Left cardiac atrium (tissue), 4 donors: Measurements from ENCODE around the gene ESD. TPM values are rescaled to one million over a fixed set of nuclear protein-coding genes. Genes with fewer than 3 reads are reported as not detected.

Source experiments
- ATAC-seq, 2 donors: fragments of 200-7000 bp; cut with Tn5 transposase; one replicate each; pipeline ENCODE4 v1.9.1; 2020; ENCODE audit warnings: mild to moderate bottlenecking in 2 of 2, moderate library complexity in 2 of 2
- DNase-seq: peaks from one replicate; pipeline ENCODE4 v3.0.0-alpha.2; 2020
- intact Hi-C, 2 donors: fragments of 100-400 bp; cut with DNase I; formaldehyde crosslinking; loops; one replicate each; pipeline versions ENCODE4 v1.14.1 to v1.15.1; 2022 to 2023
- total RNA-seq, 2 donors: library from RNA; stranded (reverse); fragmentation: NEBNext Ultra II Directional; extraction: Animal tissue kit (Norgen Biotek cat#: 25700); gene quantifications; one replicate each; pipeline ENCODE4 v1.2.1, GENCODE V29; 2021
- donor health status: DM: no; HTN: yes; CAD: no.
- donor health status: DM: no; HTN: yes; CAD: no; lungs with severe emphysema.
- donor health status: DM: yes; HTN: yes; CAD: no.
- donor health status: Dilated cardiomyopathy.

Gene ESD
- total RNA-seq, 2 donors from 2014 or later = 100 to 107 TPM

DNA sequence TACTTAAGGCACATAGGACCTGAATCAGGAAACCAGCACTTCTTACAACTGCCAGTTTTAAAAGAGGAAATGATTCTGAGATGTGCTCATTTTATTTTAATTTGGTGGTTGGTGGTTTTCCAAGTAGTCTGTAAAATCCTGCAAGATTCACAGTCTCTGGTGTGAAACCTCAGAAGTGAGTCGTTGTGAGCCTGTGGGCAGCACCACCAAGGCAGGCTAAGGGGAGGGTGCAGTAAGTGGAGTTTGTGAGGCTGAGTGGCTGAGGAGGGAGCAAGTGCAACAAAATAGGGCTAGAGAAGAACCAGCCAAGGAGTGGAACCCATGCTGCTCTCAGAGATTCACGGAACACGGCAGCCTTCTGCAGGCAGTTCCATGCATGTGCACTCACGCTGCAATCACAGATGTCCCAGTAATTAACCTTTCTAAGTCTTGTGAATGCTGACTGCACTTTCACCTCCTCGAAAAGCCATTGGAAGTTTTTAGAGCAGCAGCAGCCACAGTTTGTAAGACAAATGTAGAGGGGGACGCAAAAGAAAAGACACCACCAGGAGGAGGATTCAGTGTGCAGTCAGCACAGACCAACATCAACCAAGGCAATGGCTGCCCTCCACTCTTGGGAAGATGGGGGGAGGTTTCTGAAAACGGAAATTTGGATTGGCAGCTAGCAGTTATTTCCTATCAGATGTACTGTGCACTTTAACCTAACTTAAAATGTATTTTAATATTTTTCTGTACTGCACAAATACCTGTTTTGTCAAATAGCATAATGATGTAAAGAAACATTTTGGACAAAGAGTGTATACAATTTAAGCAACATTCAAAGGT, 44.9 kb downstream of the ESD start:
- intact Hi-C loops = no loop called here
- DNase-seq (no peak), ATAC-seq (peak; percentile 64 to 76)

DNA sequence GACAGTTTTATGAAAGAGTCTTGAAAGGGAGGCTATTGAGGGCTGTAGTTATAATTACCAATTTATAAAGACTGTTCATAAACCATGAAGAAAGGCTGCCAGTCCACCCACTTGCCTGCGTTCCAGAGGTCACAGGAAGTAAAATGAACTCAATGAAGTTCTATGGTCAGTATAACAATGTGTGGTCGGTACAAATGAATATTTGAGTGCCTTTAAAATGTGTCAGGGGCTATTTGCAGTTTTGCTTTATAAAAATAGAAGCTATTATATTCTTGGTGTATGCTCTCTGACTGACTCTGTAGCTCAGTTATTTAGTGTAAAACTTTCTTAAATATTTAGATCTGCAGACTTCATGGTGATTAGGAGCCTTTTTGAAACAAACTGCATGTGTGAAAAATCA, 47.0 kb downstream of the ESD start:
- intact Hi-C loops = no loop called here
- ATAC-seq = no peak
- DNase-seq = no peak

- intact Hi-C loops = no loop called here
- no peak for ATAC-seq
- no peak for DNase-seq
These were observed 48.7 kb downstream of the ESD start for GRCh38 chr13:46748300-46748699.

- DNase-seq = no peak
- no peak for ATAC-seq
- intact Hi-C loops = no loop called here
These were observed 49.7 kb downstream of the ESD start for GRCh38 chr13:46747031-46747820.

DNA sequence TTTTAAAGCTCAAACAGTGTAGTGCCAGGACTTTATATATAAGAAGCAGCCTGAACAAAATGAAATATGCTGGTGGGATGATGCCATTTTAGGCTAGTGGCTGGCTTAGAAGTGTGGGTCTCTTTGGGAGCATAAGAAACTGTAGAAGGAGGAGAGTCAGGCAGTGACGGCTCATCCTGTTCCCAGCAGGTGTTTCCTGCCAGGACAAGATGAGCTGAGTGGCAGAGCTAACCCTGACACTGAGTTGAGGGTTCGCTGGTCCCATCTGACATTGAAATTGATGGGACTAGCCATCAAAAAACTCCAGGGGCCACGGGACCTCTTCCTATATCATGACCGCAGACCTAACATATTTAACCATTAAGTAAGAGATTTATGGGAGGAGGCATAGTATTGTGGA, 51.3 kb downstream of the ESD start:
- DNase-seq = no peak
- intact Hi-C loops = no loop called here
- ATAC-seq = no peak

DNA sequence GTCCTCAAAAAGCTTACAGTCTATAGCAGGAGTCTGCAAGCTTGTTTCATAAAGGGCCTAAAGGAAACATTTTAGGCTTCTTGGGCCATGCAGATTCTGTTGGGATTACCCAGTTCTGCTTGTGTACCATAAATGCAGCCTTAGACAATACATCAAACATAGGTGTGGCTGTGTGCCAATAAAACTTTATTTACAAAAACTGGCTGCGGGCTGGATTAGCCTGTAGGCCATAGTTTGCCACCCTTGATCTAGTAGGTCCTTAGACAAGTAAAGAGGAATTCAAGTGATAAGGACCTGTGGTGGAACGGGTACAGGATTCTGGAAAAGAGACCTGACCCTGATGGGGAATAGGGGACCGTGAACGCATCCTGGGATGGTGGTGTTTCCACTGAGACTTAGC, 51.9 kb downstream of the ESD start:
- ATAC-seq = no peak

GRCh38 chr13:46743191-46743590, 53.8 kb downstream of the ESD start:
- ATAC-seq (no peak), DNase-seq (no peak)
- intact Hi-C loops = no loop called here

More for the DNA sequence above, 51.9 kb downstream of the ESD start:
- intact Hi-C loops = no loop called here
- DNase-seq = no peak

DNA sequence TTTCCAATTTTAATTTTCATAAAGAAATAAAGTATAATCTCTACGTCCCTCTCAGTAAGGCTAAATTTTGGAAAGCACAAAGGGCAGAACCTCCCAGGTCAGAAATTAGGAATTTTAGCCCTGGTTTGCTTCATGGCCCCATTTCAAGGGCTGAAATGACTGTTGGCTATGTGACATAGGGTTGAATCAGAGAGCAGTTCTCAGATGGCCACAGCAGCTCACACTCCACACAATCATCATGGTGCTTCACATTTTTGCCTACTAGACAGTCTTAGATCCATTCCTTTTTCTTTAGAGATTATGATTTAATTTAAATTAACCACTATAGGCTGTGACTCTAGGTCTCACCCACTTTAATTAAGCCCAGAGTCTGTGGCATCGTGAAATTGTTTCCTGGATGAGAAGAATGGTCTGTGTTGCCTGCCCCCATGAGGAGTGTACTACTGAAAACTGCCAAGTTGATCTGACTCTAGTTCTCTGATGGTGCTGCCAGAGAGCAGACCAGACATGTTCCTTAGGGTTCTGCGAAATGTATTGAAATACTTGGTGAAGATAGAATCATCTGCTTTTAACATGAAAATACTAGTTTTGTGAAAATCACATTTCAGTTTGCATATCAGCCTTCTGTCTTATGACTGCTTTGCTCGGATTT, 57.4 kb downstream of the ESD start:
- DNase-seq (no peak), ATAC-seq (no peak)
- intact Hi-C loops = no loop called here

GRCh38 chr13:46738766-46739165, 58.2 kb downstream of the ESD start:
- DNase-seq (no peak), ATAC-seq (no peak)
- intact Hi-C loops = no loop called here

- no peak for DNase-seq
- intact Hi-C loops = no loop called here
These were observed 58.9 kb downstream of the ESD start for GRCh38 chr13:46738055-46738454.

GRCh38 chr13:46736541-46737310, 60.2 kb downstream of the ESD start:
- ATAC-seq = no peak
- intact Hi-C loops = no loop called here
- DNase-seq = no peak

More at GRCh38 chr13:46738055-46738454, 58.9 kb downstream of the ESD start:
- ATAC-seq = no peak

DNA sequence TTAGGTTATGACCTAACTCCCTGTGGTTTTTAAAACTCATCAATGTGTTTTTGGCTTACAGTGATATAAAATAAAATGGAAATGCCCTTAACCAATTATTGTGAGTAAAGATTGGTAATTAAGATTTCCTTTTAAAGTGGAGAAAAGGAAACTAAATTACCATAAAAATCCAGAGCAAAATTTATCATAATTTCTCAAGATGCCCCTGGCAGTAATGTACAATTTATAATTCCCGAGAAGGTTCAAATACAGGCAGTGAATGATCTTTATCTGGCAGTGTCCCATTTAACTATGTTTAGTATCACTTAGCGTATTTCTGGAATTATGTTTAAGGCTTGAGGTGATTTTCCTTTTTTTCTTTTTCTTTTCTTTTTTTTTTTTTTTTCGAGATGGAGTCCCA, 61.5 kb downstream of the ESD start:
- DNase-seq = no peak
- intact Hi-C loops = no loop called here
- no peak for ATAC-seq

DNA sequence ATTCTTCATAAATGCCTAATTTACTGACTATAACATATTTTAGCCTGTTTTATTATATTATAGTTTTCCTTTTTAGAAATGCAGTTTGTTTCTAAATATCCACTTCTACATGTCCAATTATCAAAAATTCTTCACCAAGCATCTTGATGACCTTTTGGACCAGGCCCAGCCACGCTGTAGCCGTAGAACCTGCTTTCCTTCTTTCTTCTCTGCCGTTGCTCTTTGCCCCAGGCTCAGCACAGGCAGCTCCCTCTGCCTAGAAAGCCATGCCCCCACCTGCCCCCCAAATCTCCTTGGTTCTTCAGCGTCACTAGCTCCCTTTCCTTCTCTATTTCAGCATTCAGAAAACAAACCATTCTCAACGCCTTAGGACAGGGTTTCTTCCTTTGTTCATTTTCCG, 65.4 kb downstream of the ESD start:
- ATAC-seq (no peak), DNase-seq (no peak)
- intact Hi-C loops = no loop called here

- DNase-seq (no peak), ATAC-seq (no peak)
- intact Hi-C loops = no loop called here
These were observed 68.2 kb downstream of the ESD start for GRCh38 chr13:46728777-46729176.

- ATAC-seq (no peak), DNase-seq (no peak)
- intact Hi-C loops = no loop called here
These were observed 70.6 kb downstream of the ESD start for GRCh38 chr13:46726347-46726746.
